Left hindlimb (tissue), 1 donor: Measurements from ENCODE around the gene UMODL1.
"Not testable (repeated sequence)": the region's sequence is repeated elsewhere in the genome, so short reads cannot be mapped to it uniquely, and the experiment has no call there.

Experiments used
- DNase-seq: peaks from one replicate; pipeline ENCODE4 v3.0.0-alpha.2; 2018

The UMODL1 gene

GRCh38 chr21:42060166-42060565, 11.0 kb upstream of the UMODL1 start:
- DNase-seq = no peak

DNA sequence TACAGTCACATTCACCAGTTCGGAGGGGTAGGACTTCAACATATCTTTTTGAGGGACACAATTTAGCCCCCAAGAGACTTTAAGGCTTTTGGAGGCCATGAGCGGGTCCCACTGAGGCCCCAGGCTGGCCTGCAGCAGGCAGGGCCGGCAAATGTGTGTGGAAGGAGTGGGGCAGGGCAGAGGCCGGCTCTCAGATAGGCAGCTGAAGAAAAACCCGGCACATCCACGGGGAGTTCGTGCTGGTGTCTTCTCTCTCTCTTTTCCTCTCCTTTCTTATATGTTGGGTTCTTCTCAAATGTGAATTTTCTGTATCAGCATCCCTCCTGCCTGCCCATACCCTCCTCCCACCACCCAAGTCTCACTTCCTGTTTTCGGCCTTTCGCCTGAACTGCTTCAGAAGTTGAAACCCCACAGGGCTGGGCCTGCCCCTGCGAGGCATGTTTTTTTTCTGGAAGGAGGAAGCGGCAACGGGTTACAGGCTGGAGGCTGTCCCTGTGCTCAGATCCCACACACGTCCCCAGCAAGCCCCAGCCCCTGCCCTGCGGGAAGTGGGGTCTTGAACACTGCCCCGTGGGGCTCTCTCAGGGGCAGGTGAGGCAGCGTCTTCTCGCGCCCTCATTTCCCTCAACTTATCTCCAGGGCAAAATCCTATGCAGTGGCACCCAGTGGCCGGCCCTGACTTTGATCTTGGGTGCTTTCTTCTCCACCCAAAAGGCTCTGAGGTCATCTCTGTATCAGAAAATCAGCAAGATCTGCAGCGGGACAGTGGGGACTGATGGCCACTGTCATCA, 9.7 kb upstream of the UMODL1 start:
- DNase-seq = no peak

DNA sequence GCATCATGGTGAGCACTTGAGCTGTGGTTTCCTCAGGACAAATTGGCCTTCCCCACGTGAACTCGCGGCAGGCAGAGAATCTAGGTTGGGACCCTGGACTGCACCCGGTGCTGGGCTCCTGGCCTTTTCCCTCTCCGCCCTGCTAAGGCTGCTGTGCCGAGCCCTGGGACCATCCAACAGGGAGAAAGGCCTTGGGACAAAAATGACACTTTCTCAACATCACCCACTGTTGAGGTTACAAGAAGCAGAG, 9.2 kb upstream of the UMODL1 start:
- no peak for DNase-seq

GRCh38 chr21:42062236-42063022, 8.7 kb upstream of the UMODL1 start:
- DNase-seq = no peak

DNA sequence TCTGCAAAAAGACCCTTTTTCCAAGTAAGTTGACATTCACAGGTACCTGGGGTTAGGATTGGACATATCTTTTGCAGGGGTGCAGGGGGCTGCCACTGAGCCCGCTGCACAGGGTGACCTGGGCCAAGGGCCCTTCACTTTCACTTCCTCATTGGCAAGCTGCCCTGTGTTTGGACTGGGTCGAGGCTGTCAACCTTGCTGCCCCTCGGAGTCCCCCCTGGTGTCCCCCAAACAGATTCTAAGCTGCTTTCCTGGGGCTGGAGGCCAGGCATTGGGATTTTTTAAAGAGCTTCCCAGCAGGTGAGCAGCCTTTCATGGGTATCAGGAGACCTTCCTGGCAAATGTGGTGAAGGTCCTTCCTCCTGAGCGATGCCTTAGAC, 7.9 kb upstream of the UMODL1 start:
- DNase-seq = no peak

- peak; percentile 18 for DNase-seq
These were observed 7.3 kb upstream of the UMODL1 start for GRCh38 chr21:42063571-42064521.

GRCh38 chr21:42066521-42066920, 4.6 kb upstream of the UMODL1 start:
- no peak for DNase-seq

DNA sequence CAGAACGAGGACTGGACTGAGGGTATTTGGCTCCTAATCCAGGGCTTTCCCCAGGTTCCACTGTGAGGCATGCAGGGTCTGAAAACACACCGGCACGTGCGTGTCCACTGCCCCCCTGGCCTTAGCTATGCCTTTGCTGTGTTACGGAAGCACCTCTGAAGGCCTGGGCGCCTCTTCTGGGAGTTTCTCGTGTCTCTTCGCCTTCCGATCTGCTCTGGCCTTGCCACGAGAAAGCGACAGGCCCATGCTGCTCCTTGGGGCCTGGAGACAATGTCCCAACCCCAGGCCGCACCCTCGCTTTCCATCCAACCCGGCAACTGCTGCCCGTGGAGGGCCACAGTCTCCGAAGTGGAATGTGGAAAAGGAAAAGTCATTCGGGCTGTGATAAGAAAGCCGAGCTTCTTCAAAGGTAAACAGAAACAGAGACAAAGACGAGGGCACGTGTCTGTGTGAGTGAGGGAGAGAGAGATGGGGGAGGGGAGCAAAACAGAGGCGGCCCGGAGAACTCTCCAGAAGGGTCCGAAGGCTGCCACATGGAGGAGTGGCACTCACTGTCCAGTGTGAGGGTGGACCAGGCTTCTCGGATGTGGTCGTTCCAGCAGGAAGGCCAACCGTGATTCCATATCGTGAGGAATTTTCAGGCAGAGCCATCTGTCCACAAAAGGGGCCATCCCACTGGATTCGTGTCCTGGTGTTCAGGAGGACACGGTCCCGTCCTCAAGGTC, 3.4 kb upstream of the UMODL1 start:
- DNase-seq = no peak

DNA sequence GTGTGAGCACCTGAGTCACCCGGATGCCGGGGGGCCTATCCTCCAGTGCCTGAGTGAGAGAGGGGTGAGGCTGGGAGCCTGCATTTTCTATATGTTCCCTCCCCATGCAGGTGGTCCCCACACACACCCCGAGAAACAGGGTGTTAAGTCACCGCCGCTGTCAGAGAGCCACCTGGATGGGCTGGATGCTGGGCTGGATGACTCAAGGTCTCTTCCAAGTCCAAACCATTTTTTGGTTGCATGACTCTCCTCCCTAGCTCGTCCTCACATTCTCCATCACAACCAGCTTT, 2.9 kb upstream of the UMODL1 start:
- DNase-seq = no peak

DNA sequence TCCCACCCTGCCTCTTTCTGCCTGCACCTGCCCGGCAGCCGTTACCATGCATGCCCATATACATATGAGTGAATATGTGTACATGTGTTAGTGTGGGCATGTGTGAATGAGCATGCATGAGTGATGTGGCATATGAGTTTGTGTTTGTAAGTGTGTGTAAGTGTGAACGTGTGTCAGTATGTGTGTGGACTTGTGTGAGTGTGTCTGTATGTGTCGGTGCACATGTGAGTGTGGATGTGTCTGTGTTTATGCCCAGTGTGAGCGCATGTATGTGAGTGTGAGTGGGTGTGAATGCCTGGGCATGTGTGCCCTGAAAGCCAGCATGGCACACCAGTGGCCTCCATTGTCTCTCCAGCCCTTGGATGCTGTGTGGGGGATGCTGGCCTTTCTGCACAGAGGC, 2.5 kb upstream of the UMODL1 start:
- DNase-seq = no peak

GRCh38 chr21:42069327-42069726, 1.8 kb upstream of the UMODL1 start:
- no peak for DNase-seq

DNA sequence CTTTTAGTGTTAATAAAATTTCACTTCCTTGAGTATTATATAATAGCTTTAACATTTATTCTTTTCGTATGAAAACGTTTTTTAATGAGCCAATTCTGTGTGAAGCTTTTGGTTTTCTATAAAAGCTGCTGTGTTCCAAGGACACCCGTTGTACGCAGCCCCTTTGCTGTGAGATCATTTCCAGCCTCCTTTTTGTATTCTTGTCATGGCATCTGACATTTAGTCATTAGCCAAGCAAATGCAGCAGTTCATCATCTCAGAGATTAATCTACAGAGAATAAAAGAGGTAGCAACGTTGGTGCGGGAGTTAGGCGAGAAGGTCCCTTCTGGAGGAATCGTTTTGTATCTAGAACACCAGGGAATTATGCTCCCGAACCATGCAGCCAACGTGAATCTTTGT, 1.3 kb upstream of the UMODL1 start:
- DNase-seq = no peak

DNA sequence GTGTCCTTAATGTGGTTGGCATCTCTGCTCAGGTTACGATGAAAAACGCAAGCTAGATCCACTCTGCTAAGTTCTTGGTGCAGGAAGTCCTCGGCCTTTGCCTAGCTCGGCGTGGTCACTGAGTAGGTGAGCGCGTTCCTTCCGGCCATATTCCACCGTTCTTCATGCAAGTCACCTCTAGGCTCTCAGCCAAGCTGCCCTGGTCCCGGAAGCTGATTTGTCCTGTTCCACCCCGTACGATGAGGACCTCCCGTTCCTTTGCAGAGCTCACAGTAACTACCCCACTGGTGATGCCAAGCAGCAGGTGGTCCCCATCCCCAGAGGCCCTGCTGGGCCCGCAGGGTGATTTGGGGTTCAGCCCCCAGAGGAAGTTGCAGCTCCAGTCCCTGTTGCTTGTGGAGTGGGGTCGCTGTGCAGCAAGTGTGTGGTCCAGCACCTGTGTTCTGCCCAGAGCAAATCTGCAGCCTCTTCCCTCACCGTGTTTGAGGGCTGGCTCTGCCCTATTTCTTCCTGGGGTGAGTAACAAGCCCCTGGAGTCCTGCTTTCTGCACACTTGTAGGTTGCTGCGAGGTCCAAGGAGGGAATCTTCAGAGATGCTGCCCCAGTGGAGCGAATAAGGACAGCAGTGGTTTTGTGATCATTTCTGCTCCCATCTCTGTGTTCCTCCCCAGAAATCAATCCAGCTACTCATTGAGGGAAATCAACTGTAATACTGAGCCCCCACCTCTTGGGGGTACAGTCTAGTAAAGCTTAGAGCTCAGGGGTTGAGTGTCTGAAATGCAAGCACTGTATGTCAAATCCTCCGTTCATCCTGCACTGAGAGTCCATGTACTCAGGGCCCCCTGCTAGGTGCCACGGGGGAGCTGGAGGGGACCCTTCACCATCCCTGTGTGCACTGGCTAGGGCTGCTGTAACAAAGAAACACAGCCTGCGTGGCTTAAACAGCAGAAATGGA, 2.3 kb downstream of the UMODL1 start:
- no peak for DNase-seq

GRCh38 chr21:42075686-42076471, 4.8 kb downstream of the UMODL1 start:
- DNase-seq = no peak

DNA sequence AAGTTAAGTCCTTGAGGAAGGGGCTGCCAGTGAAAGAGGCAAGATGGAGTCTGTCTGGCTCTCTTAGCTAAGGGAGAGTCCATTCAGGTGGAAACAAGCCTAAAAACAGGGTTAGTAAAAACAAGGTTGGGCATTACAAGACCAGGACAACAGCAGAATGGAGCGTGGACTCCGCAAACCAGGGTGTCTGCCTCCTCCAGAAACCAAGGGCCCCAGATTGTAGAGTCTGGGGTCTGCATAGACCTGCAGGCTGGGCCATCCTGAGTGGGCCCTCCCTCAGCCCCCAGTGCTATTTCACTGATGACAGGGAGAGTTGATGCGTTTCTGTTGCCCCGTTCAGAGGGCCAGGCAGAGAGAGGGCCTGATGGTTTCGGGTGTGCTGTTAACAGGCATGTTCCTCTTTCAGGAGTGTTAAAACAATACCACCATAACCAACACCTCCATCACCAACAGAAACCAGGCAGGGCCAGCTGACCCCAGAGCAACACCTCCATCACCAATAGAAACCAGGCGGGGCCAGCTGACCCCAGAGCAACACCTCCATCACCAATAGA, 6.6 kb downstream of the UMODL1 start:
- DNase-seq = not testable (repeated sequence)

GRCh38 chr21:42078247-42079007, 7.3 kb downstream of the UMODL1 start:
- DNase-seq = not testable (repeated sequence)

GRCh38 chr21:42079008-42079938, 8.2 kb downstream of the UMODL1 start:
- no peak for DNase-seq

GRCh38 chr21:42079939-42080787, 9.0 kb downstream of the UMODL1 start:
- DNase-seq = no peak
